Panc1 (cell line): ENCODE results near the gene MACF1.

Experiments used
- POLR2AphosphoS5 ChIP-seq: IDR thresholded peaks from 2 replicates; pipeline ENCODE4 v1.6.1; 2012; ENCODE audit warnings: mild to moderate bottlenecking, low read depth, low read length, moderate library complexity
- SIN3A ChIP-seq: IDR thresholded peaks from 2 replicates; pipeline ENCODE4 v1.6.1; 2012; ENCODE audit warnings: low read depth, mild to moderate bottlenecking, low read length, moderate library complexity, borderline replicate concordance; ENCODE audit not compliant: insufficient read depth
- TF ChIP-seq, protein P1 (sequence below): fragments of 450-650 bp; IDR thresholded peaks from 2 replicates; pipeline ENCODE4 v1.5.1; 2017; ENCODE audit warnings: mild to moderate bottlenecking

DNA sequence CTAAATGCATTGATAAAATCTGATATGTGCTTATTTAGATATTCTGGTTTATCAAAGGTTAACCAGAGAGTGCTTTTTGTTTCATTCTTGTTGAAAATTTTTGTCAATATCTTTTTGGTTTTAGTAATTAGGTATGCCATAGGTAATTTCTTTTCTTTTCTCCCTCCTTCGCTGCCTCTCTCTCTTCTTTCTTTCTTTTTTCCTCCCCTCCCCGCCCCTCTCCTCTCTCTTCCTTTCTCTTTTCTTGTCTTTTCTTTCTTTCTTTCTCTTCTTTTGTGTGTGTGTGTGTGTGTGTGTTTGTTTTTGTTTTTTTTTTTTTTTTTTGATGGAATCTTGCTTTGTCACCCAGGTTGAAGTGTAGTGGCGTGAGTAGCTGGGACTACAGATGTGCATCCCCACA is 14.4 kb upstream of the MACF1 start:
- TF ChIP-seq, protein P1, sequence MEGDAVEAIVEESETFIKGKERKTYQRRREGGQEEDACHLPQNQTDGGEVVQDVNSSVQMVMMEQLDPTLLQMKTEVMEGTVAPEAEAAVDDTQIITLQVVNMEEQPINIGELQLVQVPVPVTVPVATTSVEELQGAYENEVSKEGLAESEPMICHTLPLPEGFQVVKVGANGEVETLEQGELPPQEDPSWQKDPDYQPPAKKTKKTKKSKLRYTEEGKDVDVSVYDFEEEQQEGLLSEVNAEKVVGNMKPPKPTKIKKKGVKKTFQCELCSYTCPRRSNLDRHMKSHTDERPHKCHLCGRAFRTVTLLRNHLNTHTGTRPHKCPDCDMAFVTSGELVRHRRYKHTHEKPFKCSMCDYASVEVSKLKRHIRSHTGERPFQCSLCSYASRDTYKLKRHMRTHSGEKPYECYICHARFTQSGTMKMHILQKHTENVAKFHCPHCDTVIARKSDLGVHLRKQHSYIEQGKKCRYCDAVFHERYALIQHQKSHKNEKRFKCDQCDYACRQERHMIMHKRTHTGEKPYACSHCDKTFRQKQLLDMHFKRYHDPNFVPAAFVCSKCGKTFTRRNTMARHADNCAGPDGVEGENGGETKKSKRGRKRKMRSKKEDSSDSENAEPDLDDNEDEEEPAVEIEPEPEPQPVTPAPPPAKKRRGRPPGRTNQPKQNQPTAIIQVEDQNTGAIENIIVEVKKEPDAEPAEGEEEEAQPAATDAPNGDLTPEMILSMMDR = no peak
- TF ChIP-seq POLR2AphosphoS5 (no peak), SIN3A (no peak)
